Measurements from ENCODE around the gene SCFD2.

Gene SCFD2

DNA sequence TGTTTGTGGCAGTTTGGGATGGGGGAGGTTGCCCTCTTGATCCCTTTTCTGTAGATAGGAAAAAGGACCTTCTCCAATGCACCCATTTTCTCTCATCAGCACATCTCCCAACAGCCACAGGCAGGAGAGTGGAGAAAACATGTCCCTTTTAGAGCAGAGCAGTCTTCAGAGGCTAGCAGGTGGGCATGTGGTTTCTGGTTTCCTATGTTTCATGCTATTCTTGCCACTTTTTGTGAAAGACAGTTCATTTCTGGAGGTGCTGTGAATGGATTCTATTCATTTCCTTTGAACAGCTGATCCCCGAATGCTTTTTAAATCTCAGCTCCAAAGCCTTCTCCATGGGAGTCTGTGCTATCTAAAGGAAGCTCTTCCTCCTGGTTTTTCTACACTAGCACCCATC is 484.9 kb downstream of the SCFD2 start:
- no peak for DNase-seq (ENCODE audit: low spot score)

GRCh38 chr4:52879471-52879870 is 486.4 kb downstream of the SCFD2 start:
- no peak for DNase-seq (ENCODE audit: low spot score)

GRCh38 chr4:52877694-52878093 is 488.2 kb downstream of the SCFD2 start:
- DNase-seq (ENCODE audit: low spot score) = no peak

DNA sequence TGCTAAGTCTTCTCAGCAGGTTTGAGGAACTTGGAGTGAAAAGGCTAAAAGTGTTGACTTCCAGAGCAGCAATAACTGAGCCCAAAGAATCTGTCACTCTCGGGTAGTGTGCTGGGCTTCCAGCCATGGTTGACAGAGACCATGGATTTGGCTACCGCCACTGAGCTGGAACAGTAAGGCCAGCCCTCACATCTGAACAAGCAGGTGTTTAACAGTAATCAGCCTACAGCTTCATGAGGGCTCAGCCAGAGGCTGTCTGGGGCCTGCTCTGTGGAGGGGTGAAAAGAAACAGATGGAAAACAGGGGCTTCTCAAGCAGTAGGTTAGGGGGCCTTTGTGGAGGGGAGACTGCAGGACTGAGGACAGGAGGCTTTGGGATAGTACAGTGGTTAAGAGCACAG is 488.8 kb downstream of the SCFD2 start:
- DNase-seq (ENCODE audit: low spot score) = no peak

DNA sequence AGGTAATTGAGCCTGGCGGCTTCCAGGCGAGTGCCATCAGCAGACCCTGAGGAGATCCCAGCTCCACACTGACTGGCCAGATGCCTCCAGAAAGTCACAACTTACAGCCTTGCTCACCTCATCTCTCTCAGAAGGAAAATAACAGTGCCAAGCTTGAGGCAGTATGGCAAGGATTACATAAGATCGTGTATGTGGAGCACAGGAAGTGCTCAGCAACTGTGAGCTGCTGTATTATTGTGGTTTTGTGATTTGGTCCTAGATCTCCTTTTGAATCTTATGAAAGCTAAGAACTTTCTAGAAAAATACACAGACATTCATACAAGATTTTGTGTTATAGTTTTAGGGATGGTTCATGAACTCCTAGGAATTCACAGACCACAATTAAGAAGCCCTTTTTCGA is 489.8 kb downstream of the SCFD2 start:
- DNase-seq (ENCODE audit: low spot score) = no peak

GRCh38 chr4:52874948-52875347 is 490.9 kb downstream of the SCFD2 start:
- no peak for DNase-seq (ENCODE audit: low spot score)

GRCh38 chr4:52873861-52874343 is 492.0 kb downstream of the SCFD2 start:
- no peak for DNase-seq (ENCODE audit: low spot score)

GRCh38 chr4:52873191-52873590 is 492.7 kb downstream of the SCFD2 start:
- DNase-seq (ENCODE audit: low spot score) = no peak

- no peak for DNase-seq (ENCODE audit: low spot score)
Measured at GRCh38 chr4:52870225-52870624, 495.6 kb downstream of the SCFD2 start.

DNA sequence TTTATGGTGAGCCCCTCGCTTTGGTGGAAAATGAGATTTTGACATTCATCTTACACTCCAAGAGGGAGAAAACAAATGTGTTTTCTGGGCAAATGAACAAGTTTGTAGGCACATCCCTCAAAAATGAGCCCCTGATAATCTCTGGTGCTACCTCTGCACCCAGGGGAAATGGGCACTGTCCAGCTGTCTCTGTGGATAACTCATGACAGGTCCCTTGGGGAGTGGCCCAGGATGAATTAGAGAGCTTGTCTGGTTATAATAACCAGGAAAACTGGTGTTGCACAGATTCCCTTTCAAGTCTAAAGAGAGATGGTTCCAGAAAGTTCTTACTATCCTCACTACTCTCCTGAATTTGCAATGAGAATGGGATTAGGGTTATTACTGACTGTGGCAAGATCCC is 496.2 kb downstream of the SCFD2 start:
- no peak for DNase-seq (ENCODE audit: low spot score)

DNA sequence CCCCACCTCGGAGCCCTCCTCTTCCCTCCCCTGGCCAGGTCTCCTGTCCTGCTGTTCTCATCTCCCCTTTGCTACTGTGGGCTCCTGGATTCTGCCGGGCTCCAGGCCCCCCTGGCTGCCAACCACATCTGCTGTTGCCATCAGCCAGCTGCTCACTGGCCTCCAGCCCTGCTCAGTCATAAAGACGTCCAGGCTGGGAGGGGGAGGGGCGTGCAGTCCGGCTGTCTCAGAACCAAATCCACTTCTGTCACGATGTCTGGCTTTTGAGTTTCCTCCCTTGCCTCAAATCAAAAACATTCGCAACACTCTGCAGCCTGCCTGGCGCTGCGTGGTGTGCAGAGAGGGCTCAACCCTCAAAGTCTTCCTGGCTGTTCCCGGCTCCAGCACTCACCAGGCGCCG is 496.7 kb downstream of the SCFD2 start:
- DNase-seq (ENCODE audit: low spot score) = peak; percentile 81

DNA sequence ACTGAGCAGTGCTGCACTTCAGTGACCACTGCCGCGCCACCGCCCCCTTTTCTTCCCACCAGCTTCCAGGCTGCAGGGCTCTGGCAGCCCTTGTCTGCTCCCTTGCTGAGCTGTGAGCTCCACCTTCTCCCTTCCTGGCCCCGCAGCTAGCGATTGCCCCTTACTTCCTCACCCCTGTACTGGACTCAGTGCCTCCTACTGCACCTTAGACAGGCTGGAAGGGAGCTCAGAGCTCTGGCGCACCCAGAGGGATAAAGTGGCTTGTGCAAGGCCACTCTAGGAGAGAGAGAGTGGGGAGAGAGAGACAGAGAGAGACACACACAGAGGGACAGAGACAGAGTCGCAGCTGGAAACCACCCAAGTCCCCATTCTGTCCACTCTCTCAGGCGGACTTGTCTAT is 497.7 kb downstream of the SCFD2 start:
- DNase-seq (ENCODE audit: low spot score) = peak; percentile 70

GRCh38 chr4:52867163-52867562 is 498.7 kb downstream of the SCFD2 start:
- DNase-seq (ENCODE audit: low spot score) = no peak

- no peak for DNase-seq (ENCODE audit: low spot score)
Measured at GRCh38 chr4:52866734-52867133, 499.1 kb downstream of the SCFD2 start.

- no peak for DNase-seq (ENCODE audit: low spot score)
Measured at GRCh38 chr4:52865300-52865699, 500.6 kb downstream of the SCFD2 start.

DNA sequence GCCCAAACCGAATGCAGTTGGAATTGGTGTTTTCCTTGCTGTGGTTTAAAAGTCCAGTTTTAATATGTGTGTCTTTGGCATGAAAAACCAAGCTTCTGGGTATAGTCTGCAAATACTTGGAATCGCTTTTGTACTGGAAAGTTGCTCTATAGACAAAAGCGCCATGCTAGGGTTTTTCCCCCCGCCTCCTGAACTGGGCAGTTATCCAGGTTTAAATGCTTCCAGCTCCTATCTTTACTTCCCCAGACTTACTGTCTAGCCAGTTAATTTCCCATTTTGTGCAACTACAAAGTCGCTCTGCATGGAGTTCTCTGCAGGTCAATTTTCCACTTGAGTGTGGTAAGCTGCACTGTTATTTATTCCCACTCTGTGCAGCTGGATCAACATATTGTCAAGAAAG is 501.1 kb downstream of the SCFD2 start:
- no peak for DNase-seq (ENCODE audit: low spot score)

DNA sequence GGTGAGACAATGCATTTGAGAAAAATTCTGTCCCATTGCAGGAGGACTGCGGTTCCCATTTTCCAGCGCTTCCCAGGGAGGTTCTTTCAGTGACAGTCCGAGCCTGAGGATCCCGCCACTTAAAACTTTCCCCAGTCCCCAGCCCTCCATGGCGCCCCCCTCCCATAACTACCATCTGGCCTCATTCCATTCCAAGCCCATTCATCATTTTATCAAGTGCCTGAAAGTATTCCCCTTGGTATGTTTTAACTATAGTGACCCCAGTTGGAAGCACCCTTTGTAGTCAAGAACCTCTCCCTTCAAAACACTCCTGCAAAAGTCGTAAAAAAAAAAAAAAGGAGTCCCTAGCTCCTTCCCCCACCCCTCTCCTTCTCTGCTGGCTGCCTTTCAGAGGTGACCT is 502.5 kb downstream of the SCFD2 start:
- DNase-seq (ENCODE audit: low spot score) = no peak

DNA sequence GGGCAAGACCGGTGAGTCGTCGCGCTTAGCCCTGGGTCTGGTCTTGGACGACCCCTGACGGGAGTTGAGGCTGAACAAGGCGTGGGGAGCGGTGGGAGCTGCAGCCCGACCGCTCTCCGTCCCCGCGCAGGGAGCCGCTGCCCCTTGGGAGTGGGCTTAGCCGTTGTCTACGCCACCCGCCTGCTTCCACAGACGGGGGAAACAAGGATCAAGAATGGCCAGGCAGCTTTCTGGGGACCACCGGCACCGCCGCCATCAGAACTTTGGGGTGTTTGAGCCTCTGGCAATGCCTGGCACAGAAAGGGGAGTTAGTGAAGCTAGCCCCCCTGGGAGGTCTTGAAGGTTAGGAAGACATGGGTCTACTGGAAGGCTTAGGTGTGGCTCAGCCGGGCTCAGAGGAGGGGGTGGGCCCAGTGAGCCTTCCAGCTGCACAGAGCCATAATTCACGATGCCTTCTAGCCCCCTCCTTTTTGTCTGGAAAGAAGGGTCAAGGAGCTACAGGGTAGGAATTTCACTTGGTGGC is 503.2 kb downstream of the SCFD2 start:
- DNase-seq (ENCODE audit: low spot score) = no peak

GRCh38 chr4:52861879-52862616 is 503.8 kb downstream of the SCFD2 start, which contains the start of gene RASL11B:
Gene RASL11B, plus strand, starts transcription at chr4:52862317. Its CDS starts 191 bp downstream, at chr4:52862508.
- peak; percentile 77 for DNase-seq (ENCODE audit: low spot score)

DNA sequence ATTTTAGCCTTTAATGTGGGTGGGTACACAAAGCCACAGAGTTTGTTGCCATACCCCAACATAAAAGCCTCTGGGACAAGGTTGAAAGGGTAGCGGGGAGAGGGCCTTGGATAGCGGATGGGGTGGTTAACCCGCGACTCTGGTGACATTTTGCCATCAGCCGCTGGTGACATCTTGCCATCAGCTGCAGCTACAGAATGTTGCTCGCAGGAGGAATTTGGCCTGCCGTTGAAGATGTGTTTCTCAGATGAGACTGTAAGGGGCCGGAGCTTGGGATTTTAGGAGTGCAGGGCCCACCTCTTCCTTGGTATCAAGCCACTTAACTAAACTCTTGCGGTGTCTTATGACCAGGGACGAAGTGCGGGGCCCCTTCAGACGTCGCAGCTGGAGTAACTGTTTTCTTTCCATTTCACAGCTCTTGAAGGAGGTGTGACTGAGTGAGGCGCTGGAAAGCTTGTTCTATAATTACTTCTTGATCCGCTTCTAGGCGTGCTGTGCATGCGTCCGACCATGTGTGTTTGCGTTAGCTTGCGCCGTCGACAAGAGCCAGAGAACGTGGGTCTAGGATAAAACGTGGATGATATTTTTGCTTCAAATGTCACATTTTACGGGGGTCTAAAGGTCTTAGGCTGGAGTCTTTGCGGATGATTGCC is 504.6 kb downstream of the SCFD2 start:
- no peak for DNase-seq (ENCODE audit: low spot score)

GRCh38 chr4:52860361-52860760 is 505.5 kb downstream of the SCFD2 start:
- DNase-seq (ENCODE audit: low spot score) = no peak

DNA sequence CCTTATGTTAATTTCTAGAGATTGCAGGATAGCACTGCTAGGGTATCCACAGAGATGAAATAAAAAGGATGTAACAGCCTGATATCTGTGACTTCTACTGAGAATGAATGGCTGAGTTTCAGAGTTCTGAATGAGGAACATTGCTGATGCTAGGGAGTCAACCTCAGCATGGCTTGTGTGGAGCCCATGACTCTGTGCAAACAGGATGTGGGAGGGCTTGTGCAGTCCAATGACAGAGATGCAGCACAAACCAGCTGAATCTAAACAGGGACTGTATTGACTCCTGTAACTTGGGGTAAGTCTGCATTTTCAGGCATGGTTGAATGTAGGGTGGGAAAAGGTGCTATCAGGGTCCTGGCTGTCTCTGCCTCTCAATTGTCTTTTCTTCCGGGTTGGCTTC is 509.1 kb downstream of the SCFD2 start:
- DNase-seq (ENCODE audit: low spot score) = no peak

DNA sequence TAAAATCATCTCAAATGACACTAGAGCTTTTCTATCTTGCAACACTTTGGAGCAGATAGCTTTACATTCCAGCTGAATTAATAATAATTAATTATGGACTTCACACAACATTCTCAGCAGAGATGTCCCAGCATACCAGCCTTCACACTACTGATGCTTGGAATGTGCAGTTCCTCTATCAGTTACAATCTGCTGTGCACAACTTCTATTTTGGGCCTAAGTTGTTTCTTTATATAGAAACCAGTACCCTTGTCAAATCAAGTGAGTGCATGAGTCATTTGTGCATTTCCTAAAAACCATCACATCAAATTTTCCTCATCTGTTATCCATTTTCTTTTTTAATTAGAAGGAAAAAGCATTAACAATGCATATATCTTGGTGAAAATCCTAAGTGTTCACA is 512.5 kb downstream of the SCFD2 start:
- no peak for DNase-seq (ENCODE audit: low spot score)

Data from globus pallidus (tissue), 1 donor.